ENCODE measurements around the gene MAIP1.

GRCh38 chr2:199989822-199990221 lies 34.4 kb downstream of the MAIP1 start:
- TF ChIP-seq POLR2A (IDR thresholded peaks at IDR 0.05) (no peak), POLR2AphosphoS5 (IDR thresholded peaks at IDR 0.05) (no peak)
- TF ChIP-seq, protein P1, sequence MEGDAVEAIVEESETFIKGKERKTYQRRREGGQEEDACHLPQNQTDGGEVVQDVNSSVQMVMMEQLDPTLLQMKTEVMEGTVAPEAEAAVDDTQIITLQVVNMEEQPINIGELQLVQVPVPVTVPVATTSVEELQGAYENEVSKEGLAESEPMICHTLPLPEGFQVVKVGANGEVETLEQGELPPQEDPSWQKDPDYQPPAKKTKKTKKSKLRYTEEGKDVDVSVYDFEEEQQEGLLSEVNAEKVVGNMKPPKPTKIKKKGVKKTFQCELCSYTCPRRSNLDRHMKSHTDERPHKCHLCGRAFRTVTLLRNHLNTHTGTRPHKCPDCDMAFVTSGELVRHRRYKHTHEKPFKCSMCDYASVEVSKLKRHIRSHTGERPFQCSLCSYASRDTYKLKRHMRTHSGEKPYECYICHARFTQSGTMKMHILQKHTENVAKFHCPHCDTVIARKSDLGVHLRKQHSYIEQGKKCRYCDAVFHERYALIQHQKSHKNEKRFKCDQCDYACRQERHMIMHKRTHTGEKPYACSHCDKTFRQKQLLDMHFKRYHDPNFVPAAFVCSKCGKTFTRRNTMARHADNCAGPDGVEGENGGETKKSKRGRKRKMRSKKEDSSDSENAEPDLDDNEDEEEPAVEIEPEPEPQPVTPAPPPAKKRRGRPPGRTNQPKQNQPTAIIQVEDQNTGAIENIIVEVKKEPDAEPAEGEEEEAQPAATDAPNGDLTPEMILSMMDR (IDR thresholded peaks at IDR 0.05), result no peak
